ENCODE results near the gene SCUBE1.
"Not testable (repeated sequence)": the region's sequence is repeated elsewhere in the genome, so short reads cannot be mapped to it uniquely, and the experiment has no call there.

Gene SCUBE1

GRCh38 chr22:43355688-43356087 is 12.5 kb upstream of the SCUBE1 start:
- not testable (repeated sequence) for DNase-seq

GRCh38 chr22:43351966-43352345 is 8.8 kb upstream of the SCUBE1 start:
- DNase-seq: no peak

DNA sequence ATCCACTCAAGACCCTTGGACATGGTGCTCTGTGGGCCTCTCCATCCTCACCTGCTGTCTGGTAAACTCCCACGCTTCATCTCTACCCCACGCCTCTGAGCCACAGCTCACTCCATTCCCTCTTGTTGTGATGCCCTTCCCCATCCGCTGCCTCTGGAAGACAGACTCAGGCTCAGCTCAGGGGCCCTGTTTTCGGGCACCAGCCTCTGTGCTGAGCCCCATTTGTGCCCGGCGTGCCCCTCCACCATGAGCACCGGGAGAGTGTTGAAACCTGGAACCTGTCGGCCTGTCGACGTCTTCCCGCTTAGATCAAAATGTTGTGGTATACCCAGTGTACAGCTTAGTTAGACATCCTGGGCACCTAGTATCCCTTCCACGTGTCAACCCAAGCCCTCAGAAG is 6.5 kb upstream of the SCUBE1 start:
- DNase-seq: no peak

GRCh38 chr22:43346521-43346929 is 3.4 kb upstream of the SCUBE1 start:
- peak; percentile 42 for DNase-seq

GRCh38 chr22:43345761-43346301 is 2.7 kb upstream of the SCUBE1 start:
- DNase-seq: no peak

- DNase-seq: no peak
These were observed 2.2 kb upstream of the SCUBE1 start for GRCh38 chr22:43345356-43345755.

GRCh38 chr22:43344520-43344787 is 1.3 kb upstream of the SCUBE1 start:
- no peak for DNase-seq

GRCh38 chr22:43343670-43344519 is 723 bp upstream of the SCUBE1 start:
- no peak for DNase-seq

DNA sequence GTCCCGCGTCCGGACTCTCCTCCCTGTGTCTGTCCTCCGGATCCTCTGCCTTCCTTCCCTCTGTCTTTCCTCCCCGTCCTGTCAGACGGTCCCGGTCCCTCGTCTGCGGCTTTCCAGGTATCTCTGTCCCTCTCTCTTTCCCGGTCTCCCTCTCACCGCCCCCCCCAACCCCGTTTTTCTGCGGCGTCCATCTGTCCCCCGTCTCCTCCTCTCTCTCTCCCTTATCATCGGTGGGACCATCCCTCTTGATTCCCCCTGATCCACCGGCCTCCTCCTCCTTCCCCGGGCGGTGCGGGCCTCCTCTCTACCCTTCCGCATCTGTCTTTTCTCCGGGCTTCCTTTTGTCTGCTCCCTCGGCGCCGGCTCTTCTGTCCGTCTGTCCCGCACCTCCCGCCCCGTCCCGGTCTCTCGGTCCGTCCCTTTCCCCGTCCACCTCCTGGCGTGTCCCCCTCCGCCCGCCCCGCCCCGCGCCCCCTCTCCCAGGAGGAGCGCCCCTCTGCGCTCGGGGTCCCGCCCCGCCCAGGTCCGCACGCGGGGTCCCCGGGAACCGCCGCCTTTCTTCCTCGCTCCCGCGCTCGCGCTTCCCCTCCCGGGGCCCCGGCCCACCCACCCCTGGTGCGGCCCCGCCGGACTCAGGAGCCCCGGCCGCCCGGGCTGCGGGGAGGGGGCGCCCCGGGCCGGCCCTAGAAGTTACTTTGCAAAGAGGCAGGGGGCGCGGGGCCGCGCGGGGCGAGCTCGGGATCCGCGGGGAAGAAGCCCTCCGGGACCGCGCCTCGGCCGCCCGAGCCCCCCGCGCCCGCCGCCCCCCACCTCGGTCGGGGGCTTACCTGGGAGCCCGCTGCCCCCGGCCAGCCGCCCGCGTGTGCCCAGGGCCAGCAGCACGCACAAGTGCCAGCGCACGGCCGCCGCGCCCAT is 568 bp downstream of the SCUBE1 start:
- DNase-seq: no peak

DNA sequence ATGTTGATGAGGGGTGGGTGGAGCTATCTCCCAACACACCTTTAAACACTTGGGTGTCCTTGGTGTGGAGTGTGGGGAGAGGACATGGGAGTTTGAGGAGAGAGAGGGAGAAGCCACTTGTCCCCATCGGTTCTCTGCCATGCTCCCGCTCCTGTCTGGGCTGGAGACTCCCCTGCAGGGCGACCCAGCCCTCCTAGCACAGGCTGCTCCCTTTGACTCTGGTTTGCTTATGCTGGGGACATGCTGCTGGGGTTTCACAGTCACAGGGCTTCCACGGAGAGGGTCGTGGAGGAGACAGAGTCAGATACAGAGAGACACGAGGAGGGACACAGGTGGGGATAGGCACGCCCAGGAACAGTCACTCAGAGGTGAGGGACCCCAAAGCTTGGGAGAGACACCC is 1.6 kb downstream of the SCUBE1 start:
- DNase-seq: no peak

DNA sequence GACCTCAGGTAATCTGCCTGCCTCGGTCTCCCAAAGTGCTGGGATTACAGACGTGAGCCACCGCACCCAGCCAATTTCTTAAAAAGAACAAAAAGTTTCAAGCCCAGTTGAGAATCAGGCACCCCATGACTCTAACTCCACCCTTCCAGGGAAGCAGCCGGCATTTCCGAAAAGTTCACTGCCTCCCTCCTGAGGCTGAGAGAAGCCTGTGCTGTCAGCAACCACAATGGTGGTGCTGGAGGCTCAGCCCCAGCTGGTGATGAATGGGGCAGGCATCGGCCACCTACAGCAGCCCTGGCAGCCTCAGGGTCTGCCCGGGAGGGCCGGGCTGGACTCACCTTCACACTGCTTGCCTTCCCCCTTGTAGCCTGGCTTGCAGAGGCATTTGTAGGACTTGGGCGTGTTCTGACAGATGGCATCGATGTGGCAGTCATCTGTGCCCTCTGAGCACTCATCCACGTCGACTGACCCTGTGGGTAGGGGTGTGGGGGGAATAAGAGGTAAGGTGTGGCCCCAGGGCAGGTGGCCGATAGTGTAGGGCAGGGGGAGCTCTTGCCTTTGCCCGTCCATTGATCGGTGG is 4.3 kb downstream of the SCUBE1 start:
- no peak for DNase-seq

DNA sequence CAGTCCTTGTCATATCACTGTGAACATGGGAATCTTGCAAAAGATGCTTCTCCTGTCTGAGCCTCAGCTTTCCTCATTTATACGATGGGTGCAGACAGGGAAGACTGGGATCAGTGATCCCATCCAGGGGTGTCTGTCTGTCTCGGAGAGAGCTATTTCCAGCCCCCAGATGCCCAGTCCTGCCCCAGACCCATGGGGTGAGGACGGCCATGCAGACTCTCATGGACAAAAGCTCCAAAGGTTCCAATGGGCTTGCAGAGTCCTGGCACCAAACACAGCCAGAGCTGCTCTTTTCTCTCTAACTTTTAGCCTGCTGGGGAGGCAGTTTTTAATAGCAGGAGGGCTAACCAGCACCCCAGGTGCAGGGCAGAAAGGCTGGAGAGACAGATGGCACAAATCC is 5.2 kb downstream of the SCUBE1 start:
- no peak for DNase-seq

DNA sequence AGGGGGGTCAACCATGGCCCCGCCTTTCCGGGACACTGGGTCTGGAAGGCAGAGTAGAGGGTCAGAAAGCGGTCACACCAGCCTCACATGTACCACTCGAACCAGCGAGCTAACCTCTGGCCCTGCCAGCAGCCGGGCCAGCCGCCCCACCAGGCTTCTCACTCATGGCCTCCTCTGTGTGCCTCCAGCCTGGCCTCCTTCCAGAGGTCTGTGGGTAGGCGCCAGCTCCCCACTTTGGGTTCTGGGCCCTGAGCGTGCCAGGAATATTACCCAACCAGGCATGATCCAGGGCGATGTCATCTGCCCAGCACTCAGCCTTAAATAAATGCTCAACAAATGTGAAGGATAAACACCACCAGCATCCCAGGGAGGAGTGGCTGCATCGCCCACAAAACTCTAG is 5.8 kb downstream of the SCUBE1 start:
- DNase-seq: no peak

DNA sequence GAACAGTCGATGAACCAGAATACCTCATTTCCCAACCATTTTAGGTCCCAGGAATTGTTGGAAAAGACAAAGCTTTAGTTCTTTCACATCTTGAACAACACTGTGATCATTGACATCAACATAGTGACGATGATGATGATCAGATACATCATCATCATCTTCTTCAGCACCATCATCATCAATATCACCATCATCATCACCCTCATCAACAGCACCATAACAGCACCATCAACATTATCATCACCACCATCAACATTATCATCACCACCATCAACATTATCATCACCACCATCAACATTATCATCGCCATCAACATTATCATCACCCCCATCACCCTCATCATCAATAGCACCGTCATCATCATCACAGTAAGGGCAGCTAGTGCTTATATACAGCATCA is 8.8 kb downstream of the SCUBE1 start:
- no peak for DNase-seq

DNA sequence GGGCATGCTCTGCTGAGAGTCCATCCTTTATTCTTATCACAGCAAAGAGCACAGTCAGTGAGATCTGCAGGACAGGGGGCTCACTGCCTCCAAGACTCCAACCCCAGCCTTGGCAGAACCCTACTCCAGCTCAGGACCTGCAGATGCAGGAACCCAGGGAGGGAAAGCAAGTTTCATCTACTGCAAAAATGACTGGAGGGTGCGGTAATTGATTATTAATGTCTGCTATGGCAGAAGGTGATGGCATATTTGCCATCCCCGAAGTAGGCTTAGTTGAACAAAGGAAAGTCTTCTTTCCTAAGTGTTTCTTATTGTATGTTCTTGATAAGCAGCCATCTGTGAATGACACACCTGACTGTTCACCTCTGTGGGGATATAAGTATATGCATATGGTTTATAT is 9.2 kb downstream of the SCUBE1 start:
- no peak for DNase-seq

DNA sequence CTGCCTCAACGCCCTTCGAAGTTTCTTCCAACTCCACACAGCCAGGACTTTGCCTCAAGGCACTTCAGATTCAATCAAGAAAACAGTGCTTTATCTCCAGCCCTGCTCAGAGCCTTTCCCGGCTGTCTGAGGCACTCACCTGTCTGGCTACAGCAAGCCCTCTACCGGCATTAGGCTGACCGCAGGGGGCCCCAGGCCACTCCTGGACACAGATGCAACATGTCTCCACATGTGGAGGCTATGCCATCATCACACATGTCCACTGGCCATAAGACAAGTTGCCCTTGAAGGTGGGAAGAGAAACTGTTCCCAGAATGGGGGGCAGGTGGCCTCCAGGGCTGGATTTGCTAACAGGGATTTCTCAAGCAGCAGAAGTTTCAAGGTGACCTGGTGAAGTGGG is 10.0 kb downstream of the SCUBE1 start:
- no peak for DNase-seq

GRCh38 chr22:43331698-43332097 is 11.5 kb downstream of the SCUBE1 start:
- DNase-seq: no peak

- no peak for DNase-seq
These were observed 12.1 kb downstream of the SCUBE1 start for GRCh38 chr22:43331069-43331451.

GRCh38 chr22:43330178-43331068 is 12.7 kb downstream of the SCUBE1 start:
- no peak for DNase-seq

DNA sequence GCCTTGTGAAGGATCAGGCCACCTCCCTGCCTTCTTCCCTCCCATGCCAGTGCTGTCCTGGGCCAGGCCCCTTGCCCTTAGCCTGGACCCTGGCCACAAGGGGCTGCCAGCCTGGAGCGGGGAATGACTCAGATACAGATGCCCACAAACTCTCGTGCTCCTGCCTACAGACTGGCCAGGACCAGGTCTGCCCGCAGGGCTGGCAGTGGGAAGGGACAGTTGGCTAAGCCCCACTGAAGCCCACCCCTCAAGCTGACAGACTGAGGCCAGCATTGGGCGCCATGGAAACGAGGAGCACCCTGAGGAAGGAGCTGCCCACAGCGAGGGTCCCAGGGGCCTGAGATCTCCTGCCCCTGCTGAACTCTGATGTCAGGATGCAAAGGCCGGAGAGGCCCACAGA is 14.1 kb downstream of the SCUBE1 start:
- DNase-seq: no peak

- DNase-seq: no peak
These were observed 16.1 kb downstream of the SCUBE1 start for GRCh38 chr22:43327157-43327438.

GRCh38 chr22:43326331-43327156 is 16.6 kb downstream of the SCUBE1 start:
- no peak for DNase-seq

All from central memory CD4-positive, alpha-beta T cell (primary cell).